Ectodermal cell (in vitro differentiated cells): ENCODE results near the gene MYBL2. TPM values are rescaled to one million over a fixed set of nuclear protein-coding genes. Genes with fewer than 3 reads are reported as not detected.
A peak's percentile ranks its signal among the peaks of the same experiment; 100 is the strongest.
"Not testable (repeated sequence)": the region's sequence is repeated elsewhere in the genome, so short reads cannot be mapped to it uniquely, and the experiment has no call there.

Source experiments
- H3K27ac ChIP-seq: 2 replicates; pipeline ENCODE4 v1.7.0; 2013; ENCODE audit warnings: mild to moderate bottlenecking, low read depth, low read length; ENCODE audit not compliant: insufficient read depth, poor library complexity, severe bottlenecking
- H3K27me3 ChIP-seq: 2 replicates; pipeline ENCODE4 v1.7.0; 2013; ENCODE audit warnings: mild to moderate bottlenecking, low read length; ENCODE audit not compliant: insufficient read depth, control insufficient read depth, poor library complexity, severe bottlenecking
- H3K36me3 ChIP-seq: one replicate; pipeline ENCODE4 v1.7.0; 2013; ENCODE audit warnings: low read length; ENCODE audit not compliant: control insufficient read depth, insufficient read depth
- H3K4me1 ChIP-seq: one replicate; pipeline ENCODE4 v1.7.0; 2013; ENCODE audit warnings: low read length; ENCODE audit not compliant: control insufficient read depth, insufficient read depth
- H3K4me3 ChIP-seq: 2 replicates; pipeline ENCODE4 v1.7.0; 2013; ENCODE audit warnings: low read depth, low read length, control low read depth; ENCODE audit not compliant: insufficient read depth
- H3K9me3 ChIP-seq: 2 replicates; pipeline ENCODE4 v1.7.0; 2013; ENCODE audit warnings: mild to moderate bottlenecking, low read length, moderate library complexity; ENCODE audit not compliant: control insufficient read depth
- WGBS, 2 experiments: methylation state at CpG; one replicate each; pipeline ENCODE4 v1.1.7; 2013; ENCODE audit warnings: missing lambda C conversion rate in 2 of 2; 5-methylcytosine and 5-hydroxymethylcytosine counted together
- polyA plus RNA-seq, 4 experiments: library from polyadenylated mRNA; stranded (reverse); fragments of 50-300 nt; gene quantifications; one replicate each; pipeline ENCODE4 v1.2.3, GENCODE V29; 2013

The MYBL2 gene
- polyA plus RNA-seq (2013, experiment 1 of 4) = 125 TPM
- polyA plus RNA-seq (2013, experiment 2 of 4) = 108 TPM
- 87.4 TPM for polyA plus RNA-seq (2013, experiment 3 of 4)
- polyA plus RNA-seq (2013, experiment 4 of 4) = 84.8 TPM

GRCh38 chr20:43666376-43667328 lies at the start of gene MYBL2:
Gene MYBL2 (plus strand): TSS chr20:43667114. CDS start chr20:43667284, 170 bp downstream.
- WGBS, 2 experiments = 13 to 15% methylated on average over 85 to 88 of the region's 90 CpGs
- no peak within 1 kb of the TSS for H3K27ac ChIP-seq
- H3K4me3 ChIP-seq = peak within 1 kb of the TSS; percentile 76
- H3K36me3 ChIP-seq = no peaks in the 10 kb centered on the region
- H3K4me1 ChIP-seq = no peaks in the 10 kb centered on the region
- H3K27me3 ChIP-seq = peaks cover 19% of the 10 kb centered on the region
- H3K9me3 ChIP-seq = no peaks in the 10 kb centered on the region

- H3K4me3 ChIP-seq = no peak overlapping the region
- no peaks in the 10 kb centered on the region for H3K4me1 ChIP-seq
- WGBS, 2 experiments = 95% methylated on average over 8 of the region's 8 CpGs
- peaks cover 11% of the 10 kb centered on the region for H3K36me3 ChIP-seq
- no peaks in the 10 kb centered on the region for H3K27me3 ChIP-seq
- H3K27ac ChIP-seq = no peak overlapping the region
- H3K9me3 ChIP-seq = no peaks in the 10 kb centered on the region
Measured at GRCh38 chr20:43631598-43631997, 35.3 kb upstream of the MYBL2 start.

GRCh38 chr20:43636429-43636828 lies 30.5 kb upstream of the MYBL2 start:
- no peaks in the 10 kb centered on the region for H3K4me1 ChIP-seq
- WGBS, 2 experiments = 91 to 95% methylated on average over 1 to 2 of the region's 2 CpGs
- no peaks in the 10 kb centered on the region for H3K27me3 ChIP-seq
- H3K4me3 ChIP-seq = no peak overlapping the region
- no peaks in the 10 kb centered on the region for H3K9me3 ChIP-seq
- no peak overlapping the region for H3K27ac ChIP-seq
- peaks cover 22% of the 10 kb centered on the region for H3K36me3 ChIP-seq

GRCh38 chr20:43642548-43642947 lies 24.4 kb upstream of the MYBL2 start:
- Histone ChIP-seq H3K4me3 (no peak overlapping the region), H3K9me3 (no peaks in the 10 kb centered on the region), H3K4me1 (no peaks in the 10 kb centered on the region), H3K36me3 (peaks cover 23% of the 10 kb centered on the region), H3K27me3 (no peaks in the 10 kb centered on the region), H3K27ac (no peak overlapping the region)
- 95 to 98% methylated on average over 4 of the region's 4 CpGs for WGBS, 2 experiments

- H3K9me3 ChIP-seq = no peaks in the 10 kb centered on the region
- H3K36me3 ChIP-seq = peaks cover 9% of the 10 kb centered on the region
- no peak overlapping the region for H3K27ac ChIP-seq
- H3K27me3 ChIP-seq = no peaks in the 10 kb centered on the region
- 78 to 81% methylated on average over 3 of the region's 3 CpGs for WGBS, 2 experiments
- H3K4me3 ChIP-seq = no peak overlapping the region
- H3K4me1 ChIP-seq = no peaks in the 10 kb centered on the region
Measured at GRCh38 chr20:43650997-43651525, 15.9 kb upstream of the MYBL2 start.

- H3K9me3 ChIP-seq, H3K36me3 ChIP-seq, H3K4me1 ChIP-seq, H3K27me3 ChIP-seq, H3K4me3 ChIP-seq, H3K27ac ChIP-seq: not testable (repeated sequence)
- 94 to 96% methylated on average over 9 to 10 of the region's 10 CpGs for WGBS, 2 experiments
Measured at GRCh38 chr20:43651650-43652184, 15.2 kb upstream of the MYBL2 start.

GRCh38 chr20:43653966-43654365 lies 12.9 kb upstream of the MYBL2 start:
- H3K9me3 ChIP-seq = no peaks in the 10 kb centered on the region
- H3K4me1 ChIP-seq = no peaks in the 10 kb centered on the region
- no peak overlapping the region for H3K4me3 ChIP-seq
- H3K27me3 ChIP-seq = no peaks in the 10 kb centered on the region
- 88 to 99% methylated on average over 3 of the region's 3 CpGs for WGBS, 2 experiments
- H3K27ac ChIP-seq = no peak overlapping the region
- H3K36me3 ChIP-seq = no peaks in the 10 kb centered on the region

GRCh38 chr20:43655176-43655575 lies 11.7 kb upstream of the MYBL2 start:
- not testable (repeated sequence) for H3K4me1 ChIP-seq, H3K27me3 ChIP-seq, H3K9me3 ChIP-seq, H3K4me3 ChIP-seq, H3K36me3 ChIP-seq, H3K27ac ChIP-seq
- 91 to 94% methylated on average over 4 of the region's 6 CpGs for WGBS, 2 experiments

GRCh38 chr20:43655937-43656336 lies 11.0 kb upstream of the MYBL2 start:
- Histone ChIP-seq H3K4me1 (no peaks in the 10 kb centered on the region), H3K27ac (no peak overlapping the region), H3K4me3 (no peak overlapping the region), H3K27me3 (no peaks in the 10 kb centered on the region), H3K36me3 (no peaks in the 10 kb centered on the region), H3K9me3 (no peaks in the 10 kb centered on the region)
- WGBS, 2 experiments = 86 to 88% methylated on average over 3 of the region's 3 CpGs

GRCh38 chr20:43658069-43658722 lies 8.7 kb upstream of the MYBL2 start:
- Histone ChIP-seq H3K4me1 (no peaks in the 10 kb centered on the region), H3K27ac (no peak overlapping the region), H3K9me3 (no peaks in the 10 kb centered on the region), H3K27me3 (no peaks in the 10 kb centered on the region), H3K36me3 (no peaks in the 10 kb centered on the region), H3K4me3 (peak overlapping the region; percentile 74)
- WGBS, 2 experiments = 66% methylated on average over 11 of the region's 11 CpGs
